ENCODE data around the gene FOLR1.

- no peak for TF ChIP-seq CTCF (conservative IDR thresholded peaks at IDR 0.05; ENCODE audit: low read depth, low read length)
- no peak for TF ChIP-seq POLR2A (IDR thresholded peaks at IDR 0.05; ENCODE audit: low read depth, low read length)
These were observed 51.5 kb downstream of the FOLR1 start for GRCh38 chr11:72243173-72244059.

Data from IMR-90 (cell line).